HG02642 (cell line): Measurements from ENCODE around the gene TTC7B.

ENCODE experiments used
- ATAC-seq: cut with Tn5 transposase; IDR thresholded peaks from one replicate; pipeline ENCODE4 v1.9.1; 2021; ENCODE audit warnings: mild to moderate bottlenecking; ENCODE audit not compliant: unreplicated experiment, poor library complexity

Gene TTC7B

DNA sequence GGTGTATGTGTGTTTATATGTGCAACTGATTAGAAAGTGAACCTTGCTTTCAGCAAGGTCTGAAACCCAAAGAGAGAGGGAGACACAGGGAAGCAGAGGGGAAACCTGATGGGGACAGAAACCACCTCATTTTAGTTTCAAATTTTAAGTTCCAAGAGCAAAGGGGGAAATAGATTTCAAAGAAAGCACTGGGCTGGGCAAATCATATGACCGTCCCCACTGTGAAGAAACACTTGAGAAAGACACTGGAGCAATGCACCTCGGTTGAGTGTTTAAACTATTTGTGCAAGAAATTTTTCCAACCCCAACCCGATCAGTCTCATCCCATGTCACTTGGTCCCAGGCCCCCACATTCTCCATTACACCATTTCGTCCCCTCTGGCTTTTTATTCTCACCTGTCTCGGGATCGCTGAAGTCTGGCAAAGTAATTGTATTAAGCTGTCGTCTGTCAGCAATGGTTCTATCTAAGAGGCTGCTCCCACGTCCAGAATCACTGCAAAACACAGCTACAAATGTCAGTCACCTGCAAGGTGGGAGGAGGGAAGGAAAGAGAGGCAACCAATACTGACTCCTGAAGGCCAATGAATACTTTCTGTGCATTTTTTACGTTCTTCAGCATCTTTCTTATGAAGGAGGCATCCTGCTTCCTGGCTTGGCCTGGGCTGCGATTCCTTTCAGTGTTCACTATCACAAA lies 205.7 kb downstream of the TTC7B start:
- ATAC-seq, result no peak

DNA sequence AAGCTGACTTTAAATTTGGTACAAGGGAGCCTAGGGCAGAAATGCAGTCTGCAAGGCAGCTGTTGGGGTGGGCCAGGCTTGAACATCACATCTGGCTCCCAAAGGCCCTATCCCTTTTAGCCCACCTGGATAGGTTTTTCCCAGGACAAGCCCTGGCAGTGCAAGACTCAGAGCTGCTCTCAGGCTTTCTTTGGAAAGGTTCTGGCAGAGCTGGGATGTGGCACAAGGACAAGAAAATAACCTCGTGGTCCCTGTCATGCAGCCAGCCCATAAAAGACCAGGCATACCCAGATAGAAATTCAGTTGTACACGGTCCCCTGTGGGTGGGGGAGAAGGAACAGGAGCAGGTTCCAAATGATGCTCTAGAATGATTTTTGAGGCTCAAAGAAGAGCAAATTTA lies 206.9 kb downstream of the TTC7B start:
- ATAC-seq, result no peak

DNA sequence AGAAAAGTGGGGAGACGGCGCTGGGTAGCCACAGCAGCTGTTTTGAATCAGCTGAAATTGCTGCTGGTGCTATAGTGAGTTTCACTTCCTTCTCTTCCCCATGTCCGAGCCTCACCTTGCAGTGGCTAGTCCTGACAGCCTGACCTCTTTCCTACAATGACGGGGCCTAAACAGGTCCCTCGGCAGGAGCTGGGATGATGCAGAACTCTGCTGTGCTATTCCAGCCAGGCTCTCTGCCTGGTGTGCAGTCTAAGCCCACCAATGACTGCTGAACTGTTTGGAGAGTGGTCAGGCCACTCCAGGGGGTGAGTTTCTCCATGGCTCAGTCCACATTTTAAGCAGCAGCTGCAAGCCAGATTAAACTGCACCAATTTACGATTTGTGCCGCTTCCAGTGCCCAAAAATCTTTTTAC lies 207.3 kb downstream of the TTC7B start:
- ATAC-seq, result peak; percentile 44

- no peak for ATAC-seq
Measured at GRCh38 chr14:90608281-90608680, 207.9 kb downstream of the TTC7B start.

GRCh38 chr14:90607141-90607540 lies 209.1 kb downstream of the TTC7B start:
- no peak for ATAC-seq

- ATAC-seq, result no peak
Measured at GRCh38 chr14:90606434-90606833, 209.8 kb downstream of the TTC7B start.

DNA sequence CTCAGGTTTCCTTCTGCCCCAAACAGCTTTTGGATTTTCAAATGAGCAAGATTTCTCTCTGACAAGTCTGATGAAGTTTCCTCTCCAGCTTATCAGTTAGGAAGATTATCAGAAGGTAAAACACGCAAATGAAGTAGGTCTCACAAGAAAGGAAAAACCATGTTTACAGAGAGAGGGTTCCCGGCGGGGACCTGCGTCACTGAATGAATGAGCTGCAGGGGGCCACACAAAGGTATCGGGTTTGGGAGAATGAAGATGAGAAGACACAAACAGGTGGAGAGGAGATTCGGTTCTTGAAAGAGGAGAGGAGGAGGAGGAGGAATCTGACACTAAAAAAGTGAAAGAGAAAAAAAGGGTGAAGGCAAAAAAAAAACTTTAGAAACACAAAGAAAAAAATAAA lies 210.8 kb downstream of the TTC7B start:
- no peak for ATAC-seq

DNA sequence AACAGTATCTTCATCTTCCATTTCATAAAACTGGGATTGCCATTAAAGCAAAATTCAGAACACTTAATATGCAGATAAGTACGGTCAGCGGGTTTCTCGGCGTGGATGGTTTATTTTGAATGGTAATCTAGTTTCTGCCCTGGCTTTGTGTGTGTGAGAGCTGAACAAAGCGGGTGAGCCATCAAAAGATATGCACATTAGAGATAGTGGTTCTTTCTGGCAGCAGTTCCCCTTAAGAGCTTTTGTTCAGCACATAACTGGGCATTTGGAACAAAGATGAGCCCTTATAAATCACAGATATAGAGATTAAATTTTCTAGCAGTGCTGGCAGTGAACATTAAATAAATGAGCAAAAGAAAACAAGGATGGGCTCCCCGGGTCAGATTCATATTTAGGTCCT lies 211.9 kb downstream of the TTC7B start:
- no peak for ATAC-seq

DNA sequence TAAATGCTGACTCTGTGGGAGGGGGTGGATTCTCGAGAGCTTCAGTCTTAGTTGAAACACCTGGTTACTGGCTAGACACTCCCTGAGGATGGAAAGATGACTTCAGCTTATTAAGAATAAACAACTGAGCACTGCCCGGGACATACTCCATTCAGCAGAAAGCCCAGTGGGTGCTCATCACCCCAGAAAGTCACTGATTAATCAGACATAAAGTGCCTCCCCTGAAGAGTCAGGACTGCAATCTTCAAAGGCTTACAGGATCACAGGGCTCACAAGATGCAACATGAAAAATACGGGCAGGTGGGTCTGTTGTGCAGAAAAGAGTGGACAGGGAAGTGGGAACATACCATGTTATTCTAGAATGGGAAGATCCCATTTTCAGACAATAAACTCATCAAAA lies 212.4 kb downstream of the TTC7B start:
- ATAC-seq, result no peak

GRCh38 chr14:90603336-90603735 lies 212.9 kb downstream of the TTC7B start:
- ATAC-seq, result no peak

- no peak for ATAC-seq
Measured at GRCh38 chr14:90602088-90602687, 214.0 kb downstream of the TTC7B start.

GRCh38 chr14:90601563-90601962 lies 214.7 kb downstream of the TTC7B start:
- ATAC-seq, result no peak

DNA sequence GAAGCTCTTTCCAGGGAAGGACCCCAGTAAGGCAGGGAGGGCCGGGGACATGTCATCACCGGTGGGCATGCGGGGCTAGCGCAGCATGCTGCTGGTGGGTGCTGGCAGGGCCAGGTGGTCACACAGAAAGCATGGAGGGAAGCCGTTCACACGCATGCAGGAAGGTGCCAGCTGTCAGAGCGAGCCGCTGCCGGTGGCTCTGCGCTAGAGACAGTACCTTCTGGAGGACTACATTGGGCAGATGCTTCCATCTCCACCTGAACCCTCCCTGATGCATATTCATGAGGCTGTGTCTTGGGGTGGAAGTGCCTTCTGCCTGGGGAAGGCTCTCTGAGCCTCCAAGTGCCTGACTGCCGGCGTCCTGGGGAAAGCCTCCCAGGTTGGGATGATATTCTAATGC lies 215.6 kb downstream of the TTC7B start:
- ATAC-seq, result no peak

DNA sequence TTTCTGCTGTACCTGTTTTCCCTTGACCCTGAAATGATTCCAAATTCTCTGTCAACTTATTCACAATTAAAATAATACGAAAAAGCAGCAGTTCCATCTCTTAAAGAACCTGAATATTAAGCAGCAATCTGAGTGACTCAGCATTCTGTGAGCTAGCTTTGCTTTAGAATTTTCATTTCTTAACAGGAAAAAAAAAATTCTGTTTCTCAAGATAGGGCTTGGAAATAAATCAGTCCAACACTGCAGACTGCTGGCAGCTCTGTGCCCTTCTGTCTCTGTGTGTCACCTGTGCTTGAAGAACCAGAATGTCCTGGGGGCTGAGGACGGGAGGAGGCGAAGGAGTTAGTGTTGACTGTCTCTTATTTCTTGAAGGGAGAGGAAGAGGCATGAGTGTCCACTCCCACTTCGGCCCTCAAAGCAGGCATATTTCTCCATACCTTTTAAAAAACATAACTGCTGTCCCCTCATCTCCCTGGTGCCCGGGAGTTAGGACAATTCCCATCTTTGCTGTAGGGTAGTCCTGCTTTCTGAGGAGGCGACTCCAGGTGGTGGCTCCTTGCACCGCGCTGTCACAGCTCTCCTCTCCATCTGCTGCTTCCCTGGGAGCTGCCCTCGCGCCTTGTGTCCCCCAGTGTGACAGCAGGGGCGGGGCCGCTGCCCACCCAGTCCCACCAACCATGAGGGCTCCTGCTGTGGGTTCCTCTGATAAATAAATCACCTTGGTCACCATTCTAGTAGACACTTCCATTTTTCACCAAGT lies 216.3 kb downstream of the TTC7B start:
- no peak for ATAC-seq

DNA sequence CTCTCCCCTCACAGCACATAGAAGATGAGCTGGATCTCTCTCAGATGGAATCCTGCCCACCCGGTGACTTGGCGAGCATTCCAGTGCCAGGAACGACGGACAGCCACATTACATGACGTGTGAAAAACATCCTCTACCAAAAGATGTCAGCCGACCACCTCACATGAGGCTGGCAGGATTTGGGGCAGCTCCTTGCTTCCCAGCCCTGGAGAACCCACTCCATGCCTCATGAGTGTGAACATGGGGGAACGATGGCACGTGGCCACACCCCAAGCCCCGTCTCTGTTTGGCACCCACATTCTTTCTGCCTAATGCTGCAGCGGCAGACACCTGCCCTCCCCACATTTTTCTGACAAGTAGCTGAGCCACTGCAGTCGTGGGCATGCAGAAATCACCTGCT lies 216.9 kb downstream of the TTC7B start:
- ATAC-seq, result no peak

DNA sequence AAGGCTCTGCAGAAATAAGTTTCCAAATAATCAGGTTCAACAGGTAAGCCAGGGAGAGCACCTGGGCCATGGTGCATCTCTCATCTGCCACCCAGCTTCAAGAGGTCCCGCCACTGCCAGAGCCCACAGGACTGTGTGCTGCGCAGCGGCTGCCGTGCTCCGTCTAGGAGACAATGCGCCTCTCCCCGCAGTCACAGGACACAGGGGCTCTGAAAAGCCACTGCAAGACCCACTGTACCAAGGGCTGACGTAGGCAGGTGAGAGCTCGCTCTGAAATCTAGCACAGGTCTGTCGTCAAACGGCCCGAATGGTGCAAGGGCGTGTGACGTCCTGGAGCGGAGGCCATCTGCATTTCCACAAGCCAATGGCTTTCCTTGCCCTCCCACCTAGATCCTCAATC lies 218.3 kb downstream of the TTC7B start:
- ATAC-seq, result no peak

DNA sequence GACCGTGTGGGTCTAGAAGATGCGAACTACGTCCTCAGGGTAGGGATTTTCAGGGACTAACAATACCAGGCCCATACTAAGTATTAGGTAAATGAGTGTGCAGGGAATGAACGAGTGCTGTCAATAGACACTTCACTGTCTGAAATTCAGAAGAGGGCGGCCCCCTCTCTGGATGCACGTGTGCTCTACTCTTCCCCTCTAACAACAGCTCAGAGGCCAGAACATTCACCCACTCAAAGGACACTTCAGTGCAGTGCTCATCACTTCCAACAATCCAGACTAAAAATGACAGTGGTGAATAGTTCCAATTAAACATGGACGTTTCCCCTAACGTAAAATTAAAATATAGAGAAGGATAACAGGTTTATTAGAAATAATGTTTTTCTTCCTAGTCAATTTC lies 219.5 kb downstream of the TTC7B start:
- ATAC-seq, result no peak

DNA sequence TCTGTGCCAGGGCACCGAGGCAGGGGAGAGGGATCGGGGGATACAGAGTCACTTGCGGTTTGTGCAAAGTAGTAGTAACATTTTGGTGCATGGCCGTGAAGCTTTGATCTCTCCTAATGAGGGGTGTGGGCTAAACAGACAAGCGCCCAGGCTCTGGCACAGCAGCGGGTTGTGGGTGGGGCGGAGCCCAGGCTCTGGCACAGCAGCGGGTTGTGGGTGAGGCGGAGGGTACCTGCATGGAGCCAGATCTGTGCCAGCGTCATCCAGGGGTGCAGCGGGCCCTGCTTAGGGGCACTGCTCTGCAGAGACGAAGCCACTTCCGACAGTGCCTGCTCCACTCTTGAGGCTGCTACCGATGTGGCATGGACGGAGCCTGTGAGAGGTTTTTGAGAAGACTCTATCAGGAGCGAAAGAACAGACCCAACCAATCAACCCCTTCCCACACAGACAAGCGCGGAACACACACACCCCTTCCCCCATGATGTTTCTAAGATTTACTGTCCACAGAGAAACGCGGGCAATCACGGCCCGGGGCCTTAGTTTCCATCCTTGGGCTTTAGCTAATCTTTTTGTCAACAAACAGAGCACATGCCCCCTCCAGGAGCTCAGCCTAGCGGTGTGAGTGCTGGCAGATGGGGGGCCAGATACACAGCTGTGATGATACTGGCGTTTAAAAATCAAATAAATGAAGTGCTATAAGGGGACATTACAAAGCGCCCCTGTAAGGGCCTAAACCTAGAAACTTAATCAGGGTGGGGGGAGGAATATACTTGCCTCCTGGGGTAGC lies 222.8 kb downstream of the TTC7B start:
- ATAC-seq, result no peak

DNA sequence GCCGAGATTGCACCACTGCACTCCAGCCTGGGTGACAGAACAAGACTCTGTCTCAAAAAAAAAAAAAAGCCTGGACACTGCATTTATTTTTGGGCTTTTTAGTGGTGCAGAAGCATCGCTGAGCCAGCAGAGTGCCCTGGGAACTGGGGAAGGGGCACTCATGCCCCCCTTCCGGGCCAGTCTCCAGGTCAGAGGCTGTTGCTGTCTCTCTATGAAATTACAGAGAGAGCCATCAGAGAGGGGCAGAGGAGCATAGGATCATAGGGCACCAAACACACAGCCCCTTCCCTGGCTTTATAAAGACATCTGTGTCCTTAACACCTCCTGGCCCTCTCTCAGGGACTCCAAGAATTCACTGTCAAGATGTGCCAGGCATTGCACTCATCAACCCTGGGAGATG lies 223.6 kb downstream of the TTC7B start:
- no peak for ATAC-seq

- ATAC-seq, result no peak
Measured at GRCh38 chr14:90587918-90588317, 228.3 kb downstream of the TTC7B start.
